Adrenal gland (tissue), 12 donors: ENCODE data around the gene ANKRD16. TPM values are rescaled to one million over a fixed set of nuclear protein-coding genes. Genes with fewer than 3 reads are reported as not detected.
A peak's percentile ranks its signal among the peaks of the same experiment; 100 is the strongest.

Experiments used
- DNase-seq, 7 donors: peaks; one replicate each; pipeline ENCODE4 v3.0.0-alpha.2; 2019 to 2020
- H3K27ac ChIP-seq, 5 donors: fragments of 200-600 bp; sonication (generic) in 4 of 5; 1 replicate in 3 of 5; 2 replicates in 2 of 5; pipeline versions ENCODE4 v1.5.1 to v1.8.0; 2016 to 2020; ENCODE audit warnings: mild to moderate bottlenecking in 1 of 5
- H3K27me3 ChIP-seq: fragments of 200-600 bp; 2 replicates; pipeline ENCODE4 v1.8.0; 2021
- H3K36me3 ChIP-seq, 2 donors: fragments of 200-600 bp; replicated peaks in 1 of 2; 1 replicate in 1 of 2; 2 replicates in 1 of 2; pipeline versions ENCODE4 v1.5.1 to v1.8.0; 2018 to 2022
- H3K4me1 ChIP-seq, 2 donors: fragments of 200-600 bp; replicated peaks in 1 of 2; 1 replicate in 1 of 2; 2 replicates in 1 of 2; pipeline versions ENCODE4 v1.5.1 to v1.8.0; 2018 to 2021
- H3K4me3 ChIP-seq, 4 donors: fragments of 200-600 bp; sonication (generic) in 3 of 4; one replicate each; pipeline ENCODE4 v1.5.1; 2016 to 2018
- H3K9me3 ChIP-seq, 3 donors: fragments of 200-600 bp; sonication (generic) in 1 of 3; replicated peaks in 1 of 3; 1 replicate in 2 of 3; 2 replicates in 1 of 3; pipeline versions ENCODE4 v1.5.1 to v1.8.0; 2016 to 2021
- CTCF ChIP-seq, 6 experiments: fragments of 450-650 bp in 4 of 6; fragments of 200-600 bp in 2 of 6; sonication (generic) in 1 of 6; IDR thresholded peaks; 1 replicate in 5 of 6; 2 replicates in 1 of 6; pipeline versions ENCODE4 v1.5.1 to v1.8.0; 2016 to 2021; ENCODE audit warnings: antibody characterized with exemption in 6 of 6, mild to moderate bottlenecking in 2 of 6, moderate library complexity in 1 of 6
- POLR2A ChIP-seq, 2 donors: fragments of 450-650 bp; IDR thresholded peaks; one replicate each; pipeline ENCODE4 v1.6.1; 2017; ENCODE audit warnings: antibody characterized with exemption in 2 of 2, mild to moderate bottlenecking in 2 of 2, moderate library complexity in 1 of 2
- WGBS, 4 donors: extraction: QIAGEN DNeasy Blood & Tissue Kit in 2 of 4; methylation state at CpG; one replicate each; pipeline versions ENCODE4 v1.1.5 to v1.1.7; 2013 to 2017; 5-methylcytosine and 5-hydroxymethylcytosine counted together
- intact Hi-C, 2 donors: fragments of 100-400 bp; cut with DNase I; formaldehyde crosslinking; loops; one replicate each; pipeline versions ENCODE4 v1.14.1 to v1.15.0; 2022 to 2023
- polyA plus RNA-seq, 3 donors: library from polyadenylated mRNA; stranded (reverse); fragments of 200-250 nt in 2 of 3; fragments of 350-450 nt in 1 of 3; fragmentation: Illumina TruSeq in 1 of 3; extraction: RNeasy Lipid Tissue Mini Kit (QIAGEN cat#74804) in 1 of 3; gene quantifications; one replicate each; pipeline ENCODE4 v1.2.3, GENCODE V29; 2013 to 2014
- total RNA-seq, 9 donors: library from RNA; depleted of rRNA in 4 of 9; stranded (reverse); fragments of >200 nt in 4 of 9; fragments of 120-200 nt in 1 of 9; fragmentation: NEBNext Ultra II Directional in 1 of 9; extraction: Animal tissue kit (Norgen Biotek cat#: 25700) in 1 of 9; gene quantifications; one replicate each; pipeline versions ENCODE4 v1.1.0 to v1.2.4, GENCODE V29; 2013 to 2023
- donor health status: healthy with polysubstance abuse.
- donor health status: Bipolar disorder and iron deficiency.
- donor health status: DM: yes; HTN: yes; CAD: no.
- donor health status: DM: no; HTN: no; CAD: no.
- donor health status: DM: no; HTN: no; CAD: no.
- donor health status: DM: yes; HTN: yes; CAD: no.

Gene ANKRD16
- total and polyA plus RNA-seq, 12 donors, result 4.0 to 12.4 (median 6.8) TPM

- Histone ChIP-seq H3K27ac (peak overlapping the region in 1 of 5 donors; percentile 44), H3K9me3 (no peaks in the 10 kb centered on the region), H3K27me3 (no peaks in the 10 kb centered on the region), H3K4me3 (no peak overlapping the region), H3K4me1 (peaks cover 0 to 8% of the 10 kb centered on the region in 2 donors), H3K36me3 (peaks cover 0 to 35% of the 10 kb centered on the region in 2 donors)
- peak in 4 of 7 donors; percentile 31 to 68 (median 36) for DNase-seq
- intact Hi-C loops, result no loop called here
- WGBS, 4 donors, result 67 to 89% (median 70%) methylated on average over 5 to 13 of the region's 13 CpGs
- TF ChIP-seq CTCF (IDR thresholded peaks at IDR 0.05) (no peak), POLR2A (IDR thresholded peaks at IDR 0.05) (no peak)
Measured at GRCh38 chr10:5905854-5906507, 16.3 kb upstream of the ANKRD16 start.

- WGBS, 4 donors, result 66 to 73% (median 70%) methylated on average over 4 of the region's 4 CpGs
- Histone ChIP-seq H3K9me3 (no peaks in the 10 kb centered on the region), H3K27ac (peak overlapping the region in 1 of 5 donors; percentile 17), H3K36me3 (peaks cover 0 to 17% of the 10 kb centered on the region in 2 donors), H3K4me3 (no peak overlapping the region), H3K4me1 (peaks cover 0 to 8% of the 10 kb centered on the region in 2 donors), H3K27me3 (no peaks in the 10 kb centered on the region)
- DNase-seq, result peak in 2 of 7 donors; percentile 35 to 42
- no peak for TF ChIP-seq CTCF (IDR thresholded peaks at IDR 0.05)
- TF ChIP-seq POLR2A (IDR thresholded peaks at IDR 0.05), result no peak
- intact Hi-C loops, result no loop called here
Measured at GRCh38 chr10:5904227-5904626, 14.5 kb upstream of the ANKRD16 start.

GRCh38 chr10:5903563-5903962, 13.9 kb upstream of the ANKRD16 start:
- Histone ChIP-seq H3K4me1 (peaks cover 0 to 8% of the 10 kb centered on the region in 2 donors), H3K27me3 (no peaks in the 10 kb centered on the region), H3K27ac (peak overlapping the region in 1 of 5 donors; percentile 17), H3K36me3 (peaks cover 0 to 10% of the 10 kb centered on the region in 2 donors), H3K9me3 (no peaks in the 10 kb centered on the region), H3K4me3 (no peak overlapping the region)
- no peak for DNase-seq
- WGBS, 4 donors, result 99 to 100% (median 99%) methylated on average over 6 of the region's 6 CpGs
- no peak for TF ChIP-seq CTCF (IDR thresholded peaks at IDR 0.05)
- no peak for TF ChIP-seq POLR2A (IDR thresholded peaks at IDR 0.05)
- intact Hi-C loops, result no loop called here

- Histone ChIP-seq H3K27me3 (no peaks in the 10 kb centered on the region), H3K4me3 (no peak overlapping the region), H3K9me3 (no peaks in the 10 kb centered on the region), H3K36me3 (peaks cover 0 to 10% of the 10 kb centered on the region in 2 donors), H3K4me1 (peaks cover 0 to 8% of the 10 kb centered on the region in 2 donors), H3K27ac (no peak overlapping the region)
- 90 to 95% (median 93%) methylated on average over 18 of the region's 18 CpGs for WGBS, 4 donors
- peak in 1 of 7 donors; percentile 49 for DNase-seq
- TF ChIP-seq CTCF (IDR thresholded peaks at IDR 0.05) (no peak), POLR2A (IDR thresholded peaks at IDR 0.05) (no peak)
- intact Hi-C loops, result no loop called here
Measured at GRCh38 chr10:5902511-5903274, 13.0 kb upstream of the ANKRD16 start.
